HG03064 (cell line): ENCODE results near the gene STX4.

Source experiments
- ATAC-seq: cut with Tn5 transposase; IDR thresholded peaks from one replicate; pipeline ENCODE4 v1.9.1; 2021; ENCODE audit warnings: low read depth; ENCODE audit not compliant: unreplicated experiment

Gene STX4

GRCh38 chr16:31063843-31064611 lies 30.7 kb downstream of the STX4 start:
- ATAC-seq, result no peak

- no peak for ATAC-seq
Observed at GRCh38 chr16:31064882-31065461, 31.6 kb downstream of the STX4 start.

GRCh38 chr16:31067342-31067741 lies 34.0 kb downstream of the STX4 start:
- no peak for ATAC-seq

GRCh38 chr16:31071861-31072260 lies 38.5 kb downstream of the STX4 start:
- ATAC-seq, result no peak

- peak; percentile 6 for ATAC-seq
Observed at GRCh38 chr16:31072540-31073141, 39.3 kb downstream of the STX4 start.

GRCh38 chr16:31073142-31073969 lies 40.0 kb downstream of the STX4 start:
- ATAC-seq, result peak; percentile 50

GRCh38 chr16:31073970-31074813 lies 40.8 kb downstream of the STX4 start, which contains the start of the genes ZNF646 and ZNF668:
Gene ZNF646, plus strand, starts transcription at chr16:31074422. Its CDS starts 1,903 bp downstream, at chr16:31076325.
Gene ZNF668, minus strand, starts transcription at chr16:31074240. Its CDS starts 9,781 bp downstream, at chr16:31064459.
- peak; percentile 64 for ATAC-seq

- no peak for ATAC-seq
Observed at GRCh38 chr16:31074814-31075183, 41.4 kb downstream of the STX4 start.

GRCh38 chr16:31076319-31076718 lies 43.0 kb downstream of the STX4 start:
- no peak for ATAC-seq

GRCh38 chr16:31077024-31077423 lies 43.7 kb downstream of the STX4 start:
- no peak for ATAC-seq

GRCh38 chr16:31077592-31078396 lies 44.4 kb downstream of the STX4 start:
- no peak for ATAC-seq

- no peak for ATAC-seq
Observed at GRCh38 chr16:31078597-31079341, 45.4 kb downstream of the STX4 start.

- ATAC-seq, result no peak
Observed at GRCh38 chr16:31079342-31079944, 46.1 kb downstream of the STX4 start.

GRCh38 chr16:31080035-31080629 lies 46.8 kb downstream of the STX4 start:
- no peak for ATAC-seq

GRCh38 chr16:31080756-31081419 lies 47.5 kb downstream of the STX4 start:
- ATAC-seq, result no peak

GRCh38 chr16:31081428-31082351 lies 48.3 kb downstream of the STX4 start:
- ATAC-seq, result no peak
